Spleen (tissue), 11 donors: Measurements from ENCODE around the gene PRKCZ. TPM values are rescaled to one million over a fixed set of nuclear protein-coding genes. Genes with fewer than 3 reads are reported as not detected.

ENCODE experiments used
- DNase-seq: peaks from one replicate; pipeline ENCODE4 v3.0.0-alpha.2; 2020
- H3K27ac ChIP-seq, 8 donors: fragments of 200-600 bp; sonication (generic) in 7 of 8; 1 replicate in 4 of 8; 2 replicates in 4 of 8; pipeline versions ENCODE4 v1.5.0 to v1.8.0; 2016 to 2021; ENCODE audit warnings: inconsistent platforms in 4 of 8, mild to moderate bottlenecking in 4 of 8, moderate library complexity in 1 of 8
- H3K27me3 ChIP-seq, 7 donors: fragments of 200-600 bp; sonication (generic) in 6 of 7; replicated peaks in 1 of 7; 1 replicate in 4 of 7; 2 replicates in 3 of 7; pipeline versions ENCODE4 v1.5.0 to v1.8.0; 2016 to 2021; ENCODE audit warnings: inconsistent platforms in 3 of 7, mild to moderate bottlenecking in 1 of 7
- H3K36me3 ChIP-seq, 6 donors: fragments of 200-600 bp; sonication (generic) in 5 of 6; 1 replicate in 4 of 6; 2 replicates in 2 of 6; pipeline versions ENCODE4 v1.5.0 to v1.8.0; 2016 to 2021; ENCODE audit warnings: inconsistent platforms in 2 of 6
- H3K4me1 ChIP-seq, 6 donors: fragments of 200-600 bp; sonication (generic) in 5 of 6; 1 replicate in 3 of 6; 2 replicates in 3 of 6; pipeline versions ENCODE4 v1.5.0 to v1.8.0; 2016 to 2021; ENCODE audit warnings: inconsistent platforms in 3 of 6
- H3K4me3 ChIP-seq, 8 donors: fragments of 200-600 bp; sonication (generic) in 7 of 8; 1 replicate in 4 of 8; 2 replicates in 4 of 8; pipeline versions ENCODE4 v1.5.0 to v1.8.0; 2016 to 2021; ENCODE audit warnings: inconsistent platforms in 4 of 8, mild to moderate bottlenecking in 4 of 8, moderate library complexity in 2 of 8
- H3K9me3 ChIP-seq, 8 donors: fragments of 200-600 bp; sonication (generic) in 7 of 8; 1 replicate in 4 of 8; 2 replicates in 4 of 8; pipeline versions ENCODE4 v1.5.0 to v1.8.0; 2016 to 2021; ENCODE audit warnings: inconsistent platforms in 4 of 8
- POLR2A ChIP-seq, 3 donors: fragments of 450-650 bp; IDR thresholded peaks; one replicate each; pipeline ENCODE4 v1.5.1; 2017; ENCODE audit warnings: antibody characterized with exemption in 3 of 3, mild to moderate bottlenecking in 1 of 3
- POLR2AphosphoS5 ChIP-seq, 3 donors: sonication (generic); formaldehyde crosslinking; IDR thresholded peaks; one replicate each; pipeline ENCODE4 v1.5.1; 2017; ENCODE audit warnings: antibody characterized with exemption in 3 of 3
- WGBS, 5 donors: extraction: QIAGEN DNeasy Blood & Tissue Kit in 3 of 5; methylation state at CpG; one replicate each; pipeline versions ENCODE4 v1.1.5 to v1.1.7; 2013 to 2018; 5-methylcytosine and 5-hydroxymethylcytosine counted together
- intact Hi-C: fragments of 100-400 bp; cut with DNase I; formaldehyde crosslinking; loops from one replicate; pipeline ENCODE4 v1.15.0; 2023; ENCODE audit warnings: low total_unique reads
- polyA plus RNA-seq, 3 donors: library from polyadenylated mRNA; stranded (reverse); fragments of 200-250 nt; gene quantifications; one replicate each; pipeline ENCODE4 v1.2.1, GENCODE V29; 2013
- total RNA-seq, 7 donors: library from RNA; depleted of rRNA in 3 of 7; stranded (reverse); fragments of >200 nt in 3 of 7; fragmentation: NEBNext Ultra II Directional in 4 of 7; extraction: Animal tissue kit (Norgen Biotek cat#: 25700) in 4 of 7; gene quantifications; one replicate each; pipeline versions ENCODE4 v1.1.0 to v1.2.1, GENCODE V29; 2016 to 2021
- TF ChIP-seq, protein P1 (sequence below), 11 experiments: fragments of 200-600 bp in 7 of 11; fragments of 450-650 bp in 4 of 11; sonication (generic) in 4 of 11; IDR thresholded peaks in 8 of 11; conservative IDR thresholded peaks in 3 of 11; 1 replicate in 7 of 11; 2 replicates in 4 of 11; pipeline versions ENCODE4 v1.4.0 to v1.8.0; 2016 to 2021; ENCODE audit warnings: antibody characterized with exemption in 11 of 11, inconsistent platforms in 4 of 11, mild to moderate bottlenecking in 1 of 11
- donor health status: healthy with polysubstance abuse.
- donor health status: DM: no; HTN: no; CAD: no; lungs with moderate emphysema.
- donor health status: DM: no; HTN: no; CAD: no.
- donor health status: Bipolar disorder and iron deficiency.
- donor health status: healthy.
- donor health status: DM: no; HTN: no; CAD: no.
- donor health status: DM: yes; HTN: yes; CAD: no.

Gene PRKCZ
- total and polyA plus RNA-seq, 10 donors: 17.6 to 61.8 (median 34.0) TPM

DNA sequence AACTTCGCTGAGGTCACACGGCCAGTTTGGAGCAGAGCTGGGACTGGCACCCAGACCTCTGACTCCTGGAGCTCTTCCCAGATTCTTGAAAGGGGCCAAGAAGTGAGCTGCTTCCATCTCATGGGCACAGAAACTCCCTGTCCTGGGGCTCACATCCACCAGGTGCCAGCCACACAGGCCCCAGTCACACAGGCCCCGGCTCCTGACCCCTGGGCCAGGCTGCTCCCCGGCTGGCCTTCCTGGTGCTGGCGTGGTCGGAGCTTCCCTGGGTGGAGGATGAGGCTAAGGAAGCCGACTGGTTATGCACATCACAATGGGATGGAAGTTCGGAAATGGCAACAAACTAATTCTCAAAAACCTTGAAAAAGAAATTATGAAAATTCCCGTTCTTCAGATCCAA, 34.1 kb upstream of the PRKCZ start:
- TF ChIP-seq, protein P1, sequence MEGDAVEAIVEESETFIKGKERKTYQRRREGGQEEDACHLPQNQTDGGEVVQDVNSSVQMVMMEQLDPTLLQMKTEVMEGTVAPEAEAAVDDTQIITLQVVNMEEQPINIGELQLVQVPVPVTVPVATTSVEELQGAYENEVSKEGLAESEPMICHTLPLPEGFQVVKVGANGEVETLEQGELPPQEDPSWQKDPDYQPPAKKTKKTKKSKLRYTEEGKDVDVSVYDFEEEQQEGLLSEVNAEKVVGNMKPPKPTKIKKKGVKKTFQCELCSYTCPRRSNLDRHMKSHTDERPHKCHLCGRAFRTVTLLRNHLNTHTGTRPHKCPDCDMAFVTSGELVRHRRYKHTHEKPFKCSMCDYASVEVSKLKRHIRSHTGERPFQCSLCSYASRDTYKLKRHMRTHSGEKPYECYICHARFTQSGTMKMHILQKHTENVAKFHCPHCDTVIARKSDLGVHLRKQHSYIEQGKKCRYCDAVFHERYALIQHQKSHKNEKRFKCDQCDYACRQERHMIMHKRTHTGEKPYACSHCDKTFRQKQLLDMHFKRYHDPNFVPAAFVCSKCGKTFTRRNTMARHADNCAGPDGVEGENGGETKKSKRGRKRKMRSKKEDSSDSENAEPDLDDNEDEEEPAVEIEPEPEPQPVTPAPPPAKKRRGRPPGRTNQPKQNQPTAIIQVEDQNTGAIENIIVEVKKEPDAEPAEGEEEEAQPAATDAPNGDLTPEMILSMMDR (IDR thresholded peaks at IDR 0.05 in 8 of 11, conservative IDR thresholded peaks at IDR 0.05 in 3 of 11): no peak
- TF ChIP-seq POLR2A (IDR thresholded peaks at IDR 0.05) (no peak), POLR2AphosphoS5 (IDR thresholded peaks at IDR 0.05) (no peak)
- DNase-seq: no peak
- H3K4me1 ChIP-seq: peaks cover 0 to 23% (median 10%) of the 10 kb centered on the region in 6 donors
- intact Hi-C loops: no loop called here
- H3K27me3 ChIP-seq: peaks cover 0 to 92% (median 30%) of the 10 kb centered on the region in 7 donors
- H3K27ac ChIP-seq: no peak overlapping the region
- 83 to 91% (median 87%) methylated on average over 9 of the region's 9 CpGs for WGBS, 5 donors
- H3K9me3 ChIP-seq: no peaks in the 10 kb centered on the region
- H3K4me3 ChIP-seq: no peak overlapping the region
- H3K36me3 ChIP-seq: no peaks in the 10 kb centered on the region

DNA sequence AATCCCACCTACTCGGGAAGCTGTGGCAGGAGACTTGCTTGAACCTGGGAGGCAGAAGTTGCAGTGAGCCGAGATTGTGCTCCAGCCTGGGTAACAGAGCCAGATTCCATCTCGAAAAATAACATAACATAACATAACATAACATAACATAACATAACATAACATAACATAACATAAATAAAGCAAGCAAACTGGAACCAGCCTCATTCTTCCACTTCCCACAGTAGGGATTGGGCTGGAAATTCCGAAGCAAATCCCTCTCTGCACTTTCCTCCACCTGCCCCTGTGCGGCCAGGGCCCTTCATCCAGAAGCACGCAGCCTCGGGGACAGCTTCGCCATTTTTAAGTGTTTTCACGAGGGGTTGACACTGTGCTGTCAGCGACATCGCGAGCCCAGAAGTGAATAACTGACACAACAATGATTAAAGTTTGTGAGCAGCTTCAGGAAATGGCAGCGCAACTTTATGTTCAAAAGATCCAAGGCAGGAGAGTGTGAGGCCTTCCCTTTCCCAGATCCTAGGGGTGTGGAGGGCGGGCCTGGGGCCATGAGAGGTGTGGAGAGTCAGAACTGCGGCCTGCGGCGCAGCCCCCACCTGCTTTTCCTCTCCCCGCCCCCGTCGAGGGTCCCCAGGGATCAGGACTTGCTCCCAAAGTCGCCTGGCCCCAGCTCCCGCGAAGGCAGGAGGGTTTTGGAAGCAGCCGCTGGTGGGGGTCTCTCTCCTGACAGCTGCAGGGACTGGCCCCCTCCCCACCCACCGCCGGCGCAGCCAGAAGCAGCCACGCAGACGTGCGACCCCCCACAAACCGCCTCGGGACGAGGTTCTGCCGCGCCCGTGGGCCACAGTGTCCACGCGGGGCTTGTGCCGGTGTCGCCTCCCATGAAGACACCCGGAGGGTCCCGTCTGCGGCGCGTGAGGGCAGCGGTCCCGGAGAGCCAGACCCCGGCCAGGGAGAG, 31.7 kb upstream of the PRKCZ start:
- WGBS, 5 donors: 17 to 46% (median 19%) methylated on average over 14 to 48 of the region's 48 CpGs
- Histone ChIP-seq H3K27me3 (peaks cover 0 to 100% (median 45%) of the 10 kb centered on the region in 7 donors), H3K9me3 (no peaks in the 10 kb centered on the region), H3K4me1 (peaks cover 0 to 23% (median 10%) of the 10 kb centered on the region in 6 donors), H3K36me3 (no peaks in the 10 kb centered on the region), H3K27ac (no peak overlapping the region), H3K4me3 (peak overlapping the region in 1 of 8 donors; percentile 60)
- no peak for DNase-seq
- TF ChIP-seq, protein P1 (IDR thresholded peaks at IDR 0.05 in 8 of 11, conservative IDR thresholded peaks at IDR 0.05 in 3 of 11): no peak
- TF ChIP-seq POLR2A (IDR thresholded peaks at IDR 0.05) (no peak), POLR2AphosphoS5 (IDR thresholded peaks at IDR 0.05) (no peak)
- intact Hi-C loops: no loop called here

DNA sequence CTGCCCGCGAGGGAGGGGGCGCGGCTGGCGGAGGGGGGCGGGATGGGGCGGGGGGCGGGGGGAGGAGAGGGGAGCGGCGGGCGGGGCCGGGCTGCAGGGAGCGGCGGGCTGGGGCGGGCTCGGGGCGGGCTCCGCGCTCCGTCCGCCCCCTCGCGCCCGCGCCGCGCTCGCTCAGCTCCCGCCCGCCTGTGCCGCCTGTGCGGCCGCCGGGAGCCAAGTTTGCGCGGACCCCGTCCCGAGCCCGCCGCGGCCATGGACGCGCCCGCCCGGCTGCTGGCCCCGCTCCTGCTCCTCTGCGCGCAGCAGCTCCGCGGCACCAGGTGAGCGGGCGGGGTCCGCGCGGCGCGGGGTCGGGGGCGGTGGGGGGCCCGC, 31.1 kb upstream of the PRKCZ start, which contains the start of gene GABRD:
Gene GABRD (plus strand): TSS at position 174 of the 372 bp plus-strand sequence. CDS start 79 bp downstream, at position 253.
- peaks cover 0 to 100% (median 45%) of the 10 kb centered on the region in 7 donors for H3K27me3 ChIP-seq
- H3K4me3 ChIP-seq: peak within 1 kb of the TSS in 6 of 8 donors; percentile 8 to 60 (median 26)
- no peak for DNase-seq
- no peak for TF ChIP-seq POLR2A (IDR thresholded peaks at IDR 0.05)
- TF ChIP-seq, protein P1 (IDR thresholded peaks at IDR 0.05 in 8 of 11, conservative IDR thresholded peaks at IDR 0.05 in 3 of 11): no peak
- no peak for TF ChIP-seq POLR2AphosphoS5 (IDR thresholded peaks at IDR 0.05)
- WGBS, 5 donors: 0 to 2% (median 2%) methylated on average over 7 to 46 of the region's 60 CpGs
- no peaks in the 10 kb centered on the region for H3K36me3 ChIP-seq
- peaks cover 0 to 23% (median 10%) of the 10 kb centered on the region in 6 donors for H3K4me1 ChIP-seq
- no peaks in the 10 kb centered on the region for H3K9me3 ChIP-seq
- intact Hi-C loops: no loop called here
- H3K27ac ChIP-seq: no peak within 1 kb of the TSS
